ENCODE results near the gene NR1H4.

The NR1H4 gene

DNA sequence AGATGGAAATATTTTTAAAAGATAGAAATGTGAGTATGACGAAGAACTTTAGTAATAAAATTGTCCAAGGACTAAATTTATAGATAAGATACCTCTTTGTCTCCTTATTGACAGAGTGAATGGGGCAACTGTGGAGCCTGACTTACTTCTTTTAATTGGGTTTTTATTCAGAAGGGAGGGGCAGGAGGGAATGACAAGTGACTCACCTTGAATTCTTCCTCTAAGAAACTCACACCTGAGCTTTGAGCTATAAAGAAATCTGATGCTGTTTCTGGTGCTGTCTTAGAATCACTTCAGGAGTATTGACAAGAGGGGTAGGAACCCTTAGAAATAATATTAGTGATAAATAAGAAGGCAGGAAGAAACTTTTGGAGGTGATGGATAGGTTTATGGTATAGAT, 951 bp downstream of the NR1H4 start:
- CTCF ChIA-PET = interaction anchor here (1.1 kb wide), 1 partner anchor 69 kb away, joined by 4 read pairs; no protein-coding TSS in a partner anchor
- POLR2A ChIA-PET = no interaction called here
- TF ChIP-seq CTCF (IDR thresholded peaks at IDR 0.05; ENCODE audit: insufficient read depth, low read length, missing control alignments) = no peak
- DNase-seq (ENCODE audit: low read depth, low spot score) = no peak
- no peak overlapping the region for H3K4me3 ChIP-seq (ENCODE audit: low read depth, low read length)

DNA sequence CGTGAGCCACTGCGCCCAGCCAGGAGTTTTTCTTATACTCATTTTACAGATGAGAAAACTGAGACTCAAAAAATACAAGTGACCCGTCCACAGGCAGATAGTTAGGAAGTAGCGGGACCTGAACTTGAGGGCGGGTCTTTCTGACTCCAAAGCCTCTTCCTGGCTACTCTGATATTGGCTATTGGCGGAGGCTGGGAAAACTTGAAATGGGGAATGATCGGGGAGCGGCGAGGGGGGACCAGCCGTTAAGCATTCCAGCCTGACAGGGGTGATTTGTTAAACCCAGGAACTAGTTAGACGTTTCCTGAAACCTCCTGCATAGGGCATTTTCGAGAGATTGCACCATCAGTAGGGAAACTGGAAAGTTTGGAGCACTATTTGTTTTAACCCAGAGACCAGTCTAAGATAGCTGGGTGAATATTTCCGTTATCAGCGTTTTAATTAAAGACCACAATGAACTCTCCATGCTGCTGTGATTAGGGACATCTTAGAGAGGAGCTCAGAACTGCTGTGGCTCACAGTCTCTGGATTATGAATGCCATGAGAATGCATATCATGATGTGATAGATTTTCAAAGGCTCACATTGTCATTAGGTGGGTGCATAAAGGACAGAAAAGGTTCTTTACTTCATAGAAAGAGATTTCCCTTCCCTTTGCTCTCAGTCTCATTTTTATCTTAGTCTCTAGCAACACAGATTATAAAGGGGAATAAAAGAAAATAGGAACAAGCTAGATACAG, 2.5 kb downstream of the NR1H4 start:
- H3K4me3 ChIP-seq (ENCODE audit: low read depth, low read length) = no peak overlapping the region
- no peak for DNase-seq (ENCODE audit: low read depth, low spot score)
- no peak for TF ChIP-seq CTCF (IDR thresholded peaks at IDR 0.05; ENCODE audit: insufficient read depth, low read length, missing control alignments)
- ChIA-PET POLR2A (no interaction called here), CTCF (no interaction called here)

- DNase-seq (ENCODE audit: low read depth, low spot score) = no peak
- POLR2A ChIA-PET = no interaction called here
- CTCF ChIA-PET = no interaction called here
- no peak overlapping the region for H3K4me3 ChIP-seq (ENCODE audit: low read depth, low read length)
- TF ChIP-seq CTCF (IDR thresholded peaks at IDR 0.05; ENCODE audit: insufficient read depth, low read length, missing control alignments) = no peak
Measured at GRCh38 chr12:100481021-100481420, 7.4 kb downstream of the NR1H4 start.

DNA sequence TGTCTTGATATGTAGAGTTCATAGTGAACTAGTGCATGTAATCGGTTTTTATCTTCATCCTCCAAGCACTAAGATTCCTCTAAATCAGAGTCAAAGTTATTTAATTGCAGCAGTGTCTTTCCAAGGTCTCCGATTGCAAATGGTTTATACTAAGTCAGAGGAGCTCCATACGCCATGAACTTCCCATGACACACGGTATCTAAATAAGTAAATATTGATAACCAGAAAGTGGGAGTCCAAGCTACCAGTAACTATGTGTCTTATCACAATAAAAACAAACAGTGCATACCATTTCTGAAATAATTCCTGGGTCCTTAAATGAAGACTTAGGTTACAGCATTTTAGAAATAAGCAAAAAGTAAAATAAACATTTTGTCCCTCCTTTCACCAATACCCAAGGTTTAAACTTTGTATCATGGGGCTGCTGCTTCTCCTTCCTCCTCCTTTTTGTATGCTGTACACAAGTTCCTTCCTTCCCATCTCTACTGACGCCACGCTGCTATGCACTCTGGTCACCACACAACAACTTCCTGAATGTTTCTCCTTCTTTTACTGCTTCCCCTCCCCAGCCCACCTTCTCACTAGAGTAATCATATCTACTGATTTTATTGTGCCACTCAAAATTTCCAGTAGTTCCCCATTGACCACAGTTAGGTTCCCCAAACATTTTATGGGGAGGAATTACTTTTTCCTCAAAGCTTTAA, 10.7 kb downstream of the NR1H4 start:
- DNase-seq (ENCODE audit: low read depth, low spot score) = no peak
- H3K4me3 ChIP-seq (ENCODE audit: low read depth, low read length) = no peak overlapping the region
- ChIA-PET CTCF (no interaction called here), POLR2A (no interaction called here)
- TF ChIP-seq CTCF (IDR thresholded peaks at IDR 0.05; ENCODE audit: insufficient read depth, low read length, missing control alignments) = no peak

- no peak for DNase-seq (ENCODE audit: low read depth, low spot score)
- no peak for TF ChIP-seq CTCF (IDR thresholded peaks at IDR 0.05; ENCODE audit: insufficient read depth, low read length, missing control alignments)
- CTCF ChIA-PET = no interaction called here
- no peak overlapping the region for H3K4me3 ChIP-seq (ENCODE audit: low read depth, low read length)
- POLR2A ChIA-PET = no interaction called here
Measured at GRCh38 chr12:100484891-100485471, 11.3 kb downstream of the NR1H4 start.

DNA sequence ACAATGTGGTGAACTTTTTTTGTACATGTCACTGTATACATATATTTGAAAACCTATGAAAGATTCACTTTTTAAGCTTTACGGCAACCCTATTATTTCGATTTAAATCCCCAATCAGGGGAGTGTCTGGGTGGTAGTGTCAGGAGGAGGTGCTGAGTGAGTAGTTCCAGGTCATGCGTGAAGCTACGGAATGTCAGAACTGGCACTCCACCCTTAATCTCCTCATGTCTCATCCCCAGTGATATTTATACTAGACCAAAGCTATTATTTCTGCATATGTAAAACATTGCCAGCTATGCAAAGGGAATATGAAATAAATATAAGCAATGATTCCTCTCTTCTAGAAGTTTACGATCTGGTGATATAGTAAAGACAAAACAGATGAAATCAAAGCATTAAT, 12.3 kb downstream of the NR1H4 start:
- CTCF ChIA-PET = no interaction called here
- H3K4me3 ChIP-seq (ENCODE audit: low read depth, low read length) = no peak overlapping the region
- no peak for DNase-seq (ENCODE audit: low read depth, low spot score)
- TF ChIP-seq CTCF (IDR thresholded peaks at IDR 0.05; ENCODE audit: insufficient read depth, low read length, missing control alignments) = no peak
- POLR2A ChIA-PET = no interaction called here
